Left cardiac atrium (tissue), 4 donors: ENCODE measurements around the gene ZMYND11. TPM values are rescaled to one million over a fixed set of nuclear protein-coding genes. Genes with fewer than 3 reads are reported as not detected.

Source experiments
- ATAC-seq, 2 donors: fragments of 200-7000 bp; cut with Tn5 transposase; one replicate each; pipeline ENCODE4 v1.9.1; 2020; ENCODE audit warnings: mild to moderate bottlenecking in 2 of 2, moderate library complexity in 2 of 2
- DNase-seq: peaks from one replicate; pipeline ENCODE4 v3.0.0-alpha.2; 2020
- intact Hi-C, 2 donors: fragments of 100-400 bp; cut with DNase I; formaldehyde crosslinking; loops; one replicate each; pipeline versions ENCODE4 v1.14.1 to v1.15.1; 2022 to 2023
- total RNA-seq, 2 donors: library from RNA; stranded (reverse); fragmentation: NEBNext Ultra II Directional; extraction: Animal tissue kit (Norgen Biotek cat#: 25700); gene quantifications; one replicate each; pipeline ENCODE4 v1.2.1, GENCODE V29; 2021
- donor health status: DM: no; HTN: yes; CAD: no.
- donor health status: DM: no; HTN: yes; CAD: no; lungs with severe emphysema.
- donor health status: DM: yes; HTN: yes; CAD: no.
- donor health status: Dilated cardiomyopathy.

The ZMYND11 gene
- total RNA-seq, 2 donors from 2014 or later: 59.1 to 72.6 TPM

GRCh38 chr10:186911-187310 lies 51.7 kb downstream of the ZMYND11 start:
- DNase-seq (no peak), ATAC-seq (no peak)
- intact Hi-C loops: no loop called here

DNA sequence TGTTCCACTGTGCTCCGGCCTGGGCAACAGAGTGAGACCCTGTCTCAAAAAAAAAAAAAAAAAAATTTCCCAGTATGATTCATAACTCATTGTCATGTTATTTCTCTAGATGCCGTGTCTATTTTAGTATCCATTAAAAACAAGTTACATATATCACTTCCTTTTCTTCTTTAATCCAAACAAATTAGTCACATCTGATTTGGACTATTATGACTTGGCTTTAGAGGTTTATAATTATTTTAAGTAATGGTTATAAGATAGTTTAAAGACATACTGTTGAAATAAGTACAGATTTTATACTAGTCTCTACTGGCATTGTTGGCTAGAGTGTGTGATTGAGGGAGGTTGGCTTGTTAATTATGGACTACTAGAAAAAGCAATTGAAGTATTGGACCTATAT lies 53.3 kb downstream of the ZMYND11 start:
- DNase-seq: no peak
- intact Hi-C loops: no loop called here
- no peak for ATAC-seq

GRCh38 chr10:190216-190615 lies 55.0 kb downstream of the ZMYND11 start:
- intact Hi-C loops: no loop called here
- DNase-seq (no peak), ATAC-seq (no peak)

DNA sequence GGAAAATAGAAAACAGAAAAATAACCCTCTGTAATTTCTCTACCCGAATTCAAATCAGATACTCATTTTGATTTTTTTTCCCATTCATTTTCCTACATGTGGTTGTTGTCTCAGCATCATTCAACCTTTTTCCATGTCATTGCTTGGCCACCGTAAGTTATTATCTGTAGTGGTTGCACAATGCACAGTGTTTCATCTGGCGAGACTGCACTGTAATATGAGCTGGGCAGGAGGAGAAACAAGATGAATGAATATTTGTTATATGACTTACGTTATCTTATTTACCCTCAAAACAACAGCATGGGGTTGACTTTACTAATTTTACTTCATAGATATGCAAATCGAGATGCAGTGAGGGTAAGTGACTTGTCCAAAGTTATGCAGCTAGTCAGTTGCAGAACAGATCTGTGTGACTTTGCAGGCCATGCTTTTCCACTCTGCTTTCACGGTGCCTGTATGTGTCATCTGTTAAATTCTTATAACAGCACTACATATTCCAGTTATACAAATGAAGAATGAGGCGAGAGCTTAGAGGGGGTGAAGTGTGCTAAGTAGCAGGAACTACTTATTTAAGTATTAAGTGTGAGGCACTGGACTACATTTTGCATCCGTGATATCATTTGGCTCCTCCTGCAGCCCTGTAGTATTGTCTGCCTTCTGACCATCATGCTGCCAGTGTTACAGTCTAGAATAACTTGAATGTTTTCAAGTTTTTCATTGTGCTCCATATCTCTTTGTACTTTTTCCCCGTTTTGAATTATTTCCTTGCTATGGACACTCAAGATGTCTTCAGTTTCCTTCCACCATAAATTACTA lies 56.7 kb downstream of the ZMYND11 start:
- peak; percentile 86 for ATAC-seq
- DNase-seq: no peak
- intact Hi-C loops: no loop called here

- DNase-seq (no peak), ATAC-seq (no peak)
- intact Hi-C loops: no loop called here
Observed at GRCh38 chr10:194281-194680, 59.0 kb downstream of the ZMYND11 start.

- DNase-seq (no peak), ATAC-seq (no peak)
- intact Hi-C loops: no loop called here
Observed at GRCh38 chr10:200405-200804, 65.2 kb downstream of the ZMYND11 start.

DNA sequence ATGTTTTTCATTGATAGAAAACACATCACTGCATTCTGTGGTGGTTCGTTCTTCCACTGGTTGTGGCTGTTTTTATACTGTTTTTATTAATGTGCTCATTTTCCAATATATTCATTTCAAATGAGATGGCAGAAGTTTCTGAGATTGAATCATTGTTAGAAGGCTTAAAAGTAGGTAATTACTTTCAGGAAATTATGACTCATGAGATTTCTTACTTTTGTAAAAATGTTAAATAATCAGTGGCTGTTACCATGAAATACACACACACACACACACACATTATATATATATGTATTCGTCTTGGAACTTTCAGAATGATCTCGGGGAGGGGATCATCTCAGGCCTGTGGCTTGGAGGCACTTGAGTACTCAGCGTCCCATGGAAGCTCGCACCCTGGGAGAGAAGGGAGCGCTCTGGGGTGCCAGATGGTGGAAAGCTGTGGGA lies 66.1 kb downstream of the ZMYND11 start:
- DNase-seq: no peak
- intact Hi-C loops: no loop called here
- ATAC-seq: no peak

- DNase-seq (no peak), ATAC-seq (no peak)
- intact Hi-C loops: no loop called here
Observed at GRCh38 chr10:208616-209015, 73.4 kb downstream of the ZMYND11 start.

DNA sequence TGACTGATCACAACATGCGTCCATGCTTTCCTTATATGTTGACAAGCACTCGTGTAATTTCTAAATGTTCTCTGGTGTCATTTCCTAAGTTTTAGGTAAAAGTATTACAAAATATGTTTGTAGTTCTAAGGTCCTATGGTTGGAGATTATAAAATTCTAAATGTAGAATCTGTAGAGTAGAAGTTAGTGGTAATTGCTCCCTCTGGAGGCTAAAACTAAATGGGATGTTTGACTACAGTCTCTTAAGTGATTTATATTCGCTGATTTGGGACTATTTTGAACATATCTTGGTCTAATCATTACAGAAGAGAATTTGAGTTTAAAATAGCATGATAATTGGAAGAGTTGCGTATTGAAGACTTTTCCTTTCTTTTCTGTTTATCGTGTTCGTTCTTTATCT lies 74.1 kb downstream of the ZMYND11 start:
- DNase-seq (no peak), ATAC-seq (no peak)
- intact Hi-C loops: no loop called here

GRCh38 chr10:210297-210696 lies 75.0 kb downstream of the ZMYND11 start:
- ATAC-seq (no peak), DNase-seq (no peak)
- intact Hi-C loops: no loop called here

- intact Hi-C loops: no loop called here
- ATAC-seq (no peak), DNase-seq (no peak)
Observed at GRCh38 chr10:215444-215843, 80.2 kb downstream of the ZMYND11 start.

DNA sequence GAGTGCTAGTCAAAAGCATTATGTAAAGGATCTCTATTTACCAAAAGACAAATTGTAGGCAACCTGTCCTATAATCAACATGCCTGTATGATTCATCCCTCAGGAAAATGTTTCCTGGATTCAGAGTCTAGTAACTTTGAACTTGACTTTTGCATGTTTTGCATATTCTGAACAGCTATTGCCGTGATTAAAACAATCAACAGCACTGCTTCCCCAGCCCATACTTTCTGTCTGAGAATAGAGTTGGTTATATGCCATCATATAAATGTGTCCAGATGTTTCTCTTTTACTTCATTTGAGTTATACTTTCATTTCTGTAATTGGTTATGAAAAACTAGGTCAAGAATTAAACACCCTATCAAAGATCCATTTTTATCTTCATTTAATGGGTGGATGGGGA lies 83.5 kb downstream of the ZMYND11 start:
- ATAC-seq (no peak), DNase-seq (no peak)
- intact Hi-C loops: no loop called here

DNA sequence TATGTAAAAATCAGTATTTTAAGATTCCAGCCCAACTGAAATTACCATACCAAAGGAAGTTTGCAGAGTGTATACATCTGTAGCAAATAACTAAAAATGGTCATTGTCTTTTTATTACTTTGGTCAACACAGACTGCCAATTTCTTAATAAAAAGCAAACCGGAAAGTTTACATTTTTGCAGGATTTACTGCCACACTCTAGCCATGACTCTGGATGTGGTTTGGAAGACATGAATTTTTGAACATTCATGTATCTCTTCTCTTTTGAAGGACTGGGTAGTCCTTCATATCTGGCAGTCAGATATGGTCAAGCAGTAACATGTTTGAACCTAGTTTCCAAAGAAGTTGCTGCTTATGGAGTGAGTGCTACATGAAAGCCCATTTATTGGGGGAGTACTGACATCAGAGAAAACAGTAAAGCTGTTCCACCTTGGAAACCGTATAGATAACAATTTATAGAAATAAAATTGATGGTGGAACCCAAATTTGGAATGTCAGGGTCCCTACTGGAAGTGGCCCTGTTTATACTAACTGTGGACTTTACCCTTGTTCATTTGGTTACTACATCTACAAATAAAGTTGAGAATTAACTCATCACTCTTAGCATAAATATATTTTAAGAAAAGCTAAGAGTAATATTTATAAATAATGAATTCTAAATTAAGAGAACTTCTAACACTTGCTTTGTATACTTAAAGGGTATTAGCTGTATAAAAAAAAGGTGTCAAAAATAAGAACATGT lies 84.6 kb downstream of the ZMYND11 start:
- intact Hi-C loops: no loop called here
- ATAC-seq: no peak
- no peak for DNase-seq

GRCh38 chr10:224571-224970 lies 89.3 kb downstream of the ZMYND11 start:
- intact Hi-C loops: no loop called here
- DNase-seq (no peak), ATAC-seq (no peak)

DNA sequence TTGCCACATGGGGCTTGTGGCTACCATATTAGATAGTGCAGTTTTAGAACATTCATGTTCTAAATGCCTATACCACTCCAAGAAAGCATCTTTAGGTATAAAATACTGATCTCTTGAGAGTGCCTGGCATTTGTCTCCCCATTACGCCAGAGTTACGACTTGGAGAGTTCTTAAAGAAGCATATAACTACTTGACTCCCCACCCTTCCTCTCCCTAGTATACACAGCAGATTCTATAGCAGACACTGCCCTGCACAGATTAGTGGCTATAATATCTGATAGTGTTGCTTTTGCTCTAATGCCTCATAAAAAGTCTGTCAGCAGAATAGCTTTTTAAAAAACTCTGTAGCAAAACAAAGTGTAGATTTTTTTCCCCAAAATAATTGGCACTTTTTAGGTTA lies 90.8 kb downstream of the ZMYND11 start:
- intact Hi-C loops: no loop called here
- DNase-seq (no peak), ATAC-seq (no peak)

DNA sequence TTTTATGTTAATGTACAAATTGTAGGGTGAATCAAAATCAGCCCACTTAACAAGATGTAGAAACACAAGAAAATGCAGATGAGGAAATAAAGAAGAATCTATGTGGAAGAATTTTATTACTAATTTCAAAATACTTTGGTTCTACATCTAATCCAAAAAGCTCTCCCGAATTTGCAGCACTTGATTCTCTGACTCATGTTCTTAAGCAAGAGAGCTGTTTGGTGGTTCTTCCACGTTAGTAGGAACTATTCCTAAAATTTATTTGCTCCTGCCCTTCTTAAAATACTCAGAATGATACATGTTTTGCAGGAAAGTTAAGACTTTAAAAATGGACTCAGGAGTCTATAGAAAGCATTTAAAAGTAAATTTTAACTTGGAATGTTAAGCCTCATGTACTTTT lies 91.8 kb downstream of the ZMYND11 start:
- intact Hi-C loops: no loop called here
- no peak for DNase-seq
- ATAC-seq: peak in 1 of 2 donors; percentile 32

GRCh38 chr10:228366-228765 lies 93.1 kb downstream of the ZMYND11 start:
- intact Hi-C loops: no loop called here
- DNase-seq (no peak), ATAC-seq (no peak)

GRCh38 chr10:230758-231157 lies 95.5 kb downstream of the ZMYND11 start:
- ATAC-seq (no peak), DNase-seq (no peak)
- intact Hi-C loops: no loop called here

DNA sequence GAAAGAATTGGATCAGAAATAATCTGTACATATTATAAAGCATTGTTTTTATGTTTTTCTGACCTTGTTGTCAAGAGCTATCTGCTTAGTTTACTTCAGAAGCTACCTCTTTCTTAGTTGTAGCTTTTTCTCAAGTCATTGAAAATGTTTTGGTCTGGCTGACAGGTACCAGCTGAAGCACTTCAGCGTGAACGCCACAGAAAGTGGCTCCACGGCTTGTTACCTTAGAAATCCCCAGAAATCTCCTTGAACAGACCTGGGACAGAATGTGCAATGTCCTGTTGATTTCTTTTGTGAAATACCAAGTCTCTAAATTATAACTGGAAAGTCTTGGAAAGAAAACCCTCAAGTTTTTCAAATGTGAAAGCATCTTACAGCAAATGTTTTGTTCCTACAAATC lies 96.8 kb downstream of the ZMYND11 start:
- ATAC-seq: no peak
- DNase-seq: no peak
- intact Hi-C loops: no loop called here

- intact Hi-C loops: no loop called here
- DNase-seq (no peak), ATAC-seq (no peak)
Observed at GRCh38 chr10:232878-233277, 97.6 kb downstream of the ZMYND11 start.
